GM19043 (cell line): ENCODE results near the gene PFKL.
A peak's percentile ranks its signal among the peaks of the same experiment; 100 is the strongest.

Experiments used
- ATAC-seq: cut with Tn5 transposase; IDR thresholded peaks from one replicate; pipeline ENCODE4 v1.9.1; 2021; ENCODE audit warnings: low read depth; ENCODE audit not compliant: unreplicated experiment

The PFKL gene

DNA sequence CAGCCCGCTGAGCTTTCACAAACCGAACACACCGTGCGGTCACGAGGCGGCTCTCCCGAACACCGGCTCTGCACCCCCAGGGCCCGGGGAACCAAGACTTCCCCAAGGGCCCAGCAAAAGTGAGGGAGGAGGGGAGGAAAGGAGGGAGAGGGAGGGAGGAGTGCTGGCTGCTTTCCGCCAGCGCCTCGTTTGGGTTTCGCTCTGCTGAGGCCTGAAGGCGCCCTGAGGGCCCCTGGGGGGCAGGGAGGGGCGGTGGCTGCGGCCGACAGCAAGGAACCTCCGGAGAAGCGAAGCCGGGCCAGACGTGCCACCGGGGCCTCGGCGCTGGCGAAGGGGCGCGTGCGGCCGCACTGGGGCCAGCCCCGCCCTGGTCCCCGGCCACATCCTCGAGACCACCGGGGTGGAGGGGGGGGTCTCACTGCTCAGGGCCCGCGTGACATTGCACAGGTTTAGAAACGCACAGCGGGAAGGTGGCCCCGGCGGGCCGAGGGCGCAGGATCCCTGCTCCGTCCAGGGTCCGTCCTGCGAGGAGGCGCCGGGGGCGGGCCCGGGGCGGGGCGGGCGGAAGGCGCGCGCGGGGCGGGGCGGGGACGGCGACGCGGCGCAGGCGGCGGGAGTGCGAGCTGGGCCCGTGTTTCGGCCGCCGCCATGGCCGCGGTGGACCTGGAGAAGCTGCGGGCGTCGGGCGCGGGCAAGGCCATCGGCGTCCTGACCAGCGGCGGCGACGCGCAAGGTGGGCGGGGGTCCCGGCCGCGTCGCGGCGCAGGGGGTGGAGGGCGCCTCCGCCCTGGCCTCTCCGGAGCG, at the start of gene PFKL:
Gene PFKL, plus strand, starts transcription at position 596 of the 804 bp plus-strand sequence. Its CDS starts 53 bp downstream, at position 649.
- ATAC-seq: peak; percentile 51

DNA sequence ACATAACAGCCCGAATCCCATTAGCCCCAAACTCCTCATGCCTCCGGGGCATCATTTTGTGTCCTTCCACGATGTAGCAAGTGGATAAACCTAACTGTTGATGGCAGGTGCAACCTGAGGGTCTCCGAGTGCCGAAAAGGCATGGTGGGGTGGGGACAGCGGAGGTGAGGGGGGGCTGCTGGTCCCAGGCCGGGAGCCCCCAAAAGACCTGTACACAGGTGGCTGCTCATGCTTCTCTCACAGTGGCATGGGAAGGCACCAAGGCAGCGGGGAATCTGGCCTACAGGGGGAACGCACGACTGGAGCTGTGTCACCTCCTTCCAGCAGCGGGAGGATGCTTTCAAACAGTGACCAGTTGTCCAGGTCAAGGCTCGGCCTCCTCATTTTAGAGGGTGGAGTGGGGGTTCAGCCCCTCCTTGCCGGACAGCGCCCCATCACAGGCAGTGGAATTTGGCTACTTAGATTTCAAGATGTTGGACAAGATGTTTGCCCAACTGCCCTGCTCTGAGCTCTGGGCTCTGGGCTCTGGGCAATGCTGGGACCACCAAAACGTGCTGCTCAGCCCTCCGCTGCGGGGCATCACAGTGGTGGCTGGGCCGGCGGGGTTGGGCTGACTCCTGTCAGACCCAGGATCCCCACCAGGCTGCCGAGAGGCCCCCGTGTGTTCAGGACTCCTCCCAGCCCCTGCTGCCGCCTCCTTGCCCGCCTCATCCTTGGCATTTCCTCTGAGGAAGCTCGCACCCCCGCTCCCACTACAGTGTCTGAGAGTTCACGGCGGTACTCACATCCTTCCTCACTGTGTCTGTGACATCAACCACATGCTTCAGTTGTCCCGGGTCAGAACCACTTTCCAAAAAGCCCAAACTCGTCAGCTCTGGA, 45.8 kb upstream of the PFKL start:
- ATAC-seq: no peak

DNA sequence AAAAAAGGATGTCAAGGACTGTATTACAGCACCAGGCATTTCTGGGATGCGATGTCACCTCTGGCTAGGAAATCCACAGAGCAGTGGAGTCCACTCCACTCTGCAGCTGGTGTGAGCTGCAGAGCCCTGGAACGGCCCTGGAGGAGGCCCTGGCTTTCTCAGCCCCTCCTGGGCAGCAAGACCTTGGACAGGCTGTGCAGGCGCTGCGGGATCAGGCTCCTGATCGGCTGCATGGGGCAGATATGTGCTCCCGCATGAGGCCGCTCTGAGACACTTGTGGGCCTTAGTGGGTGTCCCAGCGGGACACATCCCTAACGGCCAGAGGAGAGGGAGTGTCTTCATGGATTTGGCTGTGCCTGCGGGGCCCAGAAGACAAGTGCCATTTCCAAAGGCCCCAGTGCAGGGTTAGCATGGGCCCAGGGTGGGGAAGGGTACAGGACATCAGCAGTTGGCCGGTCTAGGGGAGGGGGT, 44.3 kb upstream of the PFKL start:
- ATAC-seq: no peak

DNA sequence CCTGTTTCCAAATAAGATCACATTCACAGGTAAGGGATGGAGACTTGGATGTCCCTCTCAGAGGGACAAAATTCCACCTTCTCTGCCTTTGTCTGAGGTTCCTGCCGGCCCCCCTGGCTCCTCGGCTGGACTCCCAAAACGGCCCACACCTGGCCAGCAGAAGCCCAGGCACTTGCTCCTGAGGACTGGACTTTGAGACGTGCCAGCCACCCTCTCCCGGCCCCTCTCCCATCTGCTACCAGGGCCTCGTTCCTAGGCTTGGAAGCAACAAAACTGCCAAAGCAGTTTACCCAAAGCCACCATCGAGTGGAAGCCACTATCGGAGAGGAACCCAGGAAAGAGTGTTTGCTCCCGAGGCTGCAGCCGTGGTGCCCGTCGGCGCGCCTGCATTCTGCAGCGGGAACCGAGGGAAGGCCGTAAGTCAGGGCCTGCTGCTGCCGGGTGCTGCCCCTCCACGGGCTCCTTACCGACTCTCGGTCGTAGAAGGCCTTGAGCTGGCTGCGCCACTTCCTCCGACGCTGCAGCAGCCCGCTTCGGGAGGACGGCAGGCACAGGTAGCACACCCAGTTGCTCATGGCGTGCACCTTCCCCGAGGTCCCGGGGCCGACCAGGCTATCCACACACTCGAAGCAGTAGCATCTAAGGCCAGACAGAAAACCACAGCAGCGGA, 41.7 kb upstream of the PFKL start:
- ATAC-seq: no peak

DNA sequence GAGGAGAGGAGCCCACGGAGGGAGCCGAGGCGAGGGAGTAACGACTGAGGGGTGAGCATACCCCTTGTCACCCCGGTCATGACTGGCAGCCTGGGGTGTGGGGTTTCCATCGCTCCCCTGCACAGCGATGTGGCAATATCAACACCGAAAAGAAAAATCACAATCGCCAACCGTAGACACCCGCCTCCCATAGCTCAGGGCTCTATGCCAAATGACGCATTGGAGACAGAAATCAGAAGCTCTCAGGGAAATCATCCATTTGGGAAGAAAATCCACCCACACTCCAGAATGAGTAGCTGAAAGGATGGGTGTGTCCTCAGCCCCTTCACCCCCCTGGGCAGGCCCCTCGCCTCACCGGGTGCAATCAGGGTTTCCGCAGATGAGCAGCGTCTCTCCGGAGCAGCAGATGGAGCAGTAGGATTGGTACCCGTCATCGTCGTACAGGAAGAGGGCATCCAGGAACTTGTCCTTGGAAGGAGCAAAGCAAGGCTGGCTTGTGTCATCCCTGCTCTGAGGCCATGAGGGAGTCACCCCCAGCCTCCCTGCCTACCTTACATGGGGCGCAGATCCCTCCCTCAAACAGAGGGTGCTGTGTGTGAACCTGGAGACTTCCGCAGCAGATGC, 40.7 kb upstream of the PFKL start:
- no peak for ATAC-seq

DNA sequence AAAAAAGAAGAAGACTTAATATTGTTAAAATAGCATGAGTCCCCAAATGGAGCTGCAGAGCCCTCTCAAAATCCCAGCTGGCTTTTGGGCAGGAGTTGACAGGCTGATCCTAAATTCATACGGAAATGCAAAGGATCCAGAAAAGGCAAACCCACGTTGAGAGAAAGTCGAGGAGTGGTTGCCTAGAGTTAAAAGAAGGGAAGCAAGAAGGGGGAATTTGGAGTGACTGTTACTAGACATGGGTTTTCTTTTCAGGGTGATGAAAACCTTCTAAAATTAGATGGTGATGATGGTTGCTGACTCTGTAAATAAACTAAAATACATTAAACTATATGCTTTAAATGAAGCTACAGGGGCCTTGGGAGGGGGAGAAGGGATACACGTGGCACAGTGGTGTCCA, 39.8 kb upstream of the PFKL start:
- ATAC-seq: no peak

DNA sequence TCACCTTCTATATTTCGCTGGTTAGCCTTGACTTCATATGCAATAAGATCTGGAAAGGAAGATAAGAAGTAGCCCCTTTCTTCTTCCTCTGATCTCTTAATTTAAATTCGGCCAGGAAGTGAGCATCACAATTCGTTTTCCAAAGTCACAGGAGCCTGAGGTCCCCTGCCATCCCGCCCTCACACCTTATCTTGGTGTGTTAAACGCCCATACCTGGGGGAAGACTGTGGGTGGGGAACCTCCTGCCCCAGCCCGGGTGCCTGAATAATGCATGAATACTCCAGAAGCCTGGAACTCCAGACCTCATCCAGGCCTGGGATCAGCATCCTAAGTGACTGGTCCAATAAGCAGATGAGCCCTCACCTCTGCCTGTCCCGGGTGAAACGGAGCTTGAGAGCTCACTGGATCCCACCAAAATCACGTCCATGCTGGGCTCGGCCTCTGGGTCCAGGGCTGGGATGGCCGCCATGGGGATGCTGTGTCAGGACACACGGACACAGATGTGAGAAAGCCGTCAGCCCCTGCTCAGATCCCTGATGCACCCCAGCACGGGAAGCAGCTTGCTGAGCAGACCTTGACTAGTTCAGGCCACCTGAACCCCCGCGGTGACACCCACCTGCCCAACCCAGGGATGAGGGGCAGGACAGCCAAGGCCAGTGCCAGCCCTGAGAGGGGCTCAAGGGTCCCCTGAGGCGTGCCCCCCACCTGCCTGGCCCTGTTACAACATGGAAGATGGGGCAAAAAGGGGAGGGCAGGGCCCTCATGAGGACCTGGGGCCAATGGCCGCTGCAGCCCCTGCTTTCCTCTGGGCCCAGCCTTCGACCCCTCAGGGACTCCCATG, 38.8 kb upstream of the PFKL start:
- no peak for ATAC-seq

DNA sequence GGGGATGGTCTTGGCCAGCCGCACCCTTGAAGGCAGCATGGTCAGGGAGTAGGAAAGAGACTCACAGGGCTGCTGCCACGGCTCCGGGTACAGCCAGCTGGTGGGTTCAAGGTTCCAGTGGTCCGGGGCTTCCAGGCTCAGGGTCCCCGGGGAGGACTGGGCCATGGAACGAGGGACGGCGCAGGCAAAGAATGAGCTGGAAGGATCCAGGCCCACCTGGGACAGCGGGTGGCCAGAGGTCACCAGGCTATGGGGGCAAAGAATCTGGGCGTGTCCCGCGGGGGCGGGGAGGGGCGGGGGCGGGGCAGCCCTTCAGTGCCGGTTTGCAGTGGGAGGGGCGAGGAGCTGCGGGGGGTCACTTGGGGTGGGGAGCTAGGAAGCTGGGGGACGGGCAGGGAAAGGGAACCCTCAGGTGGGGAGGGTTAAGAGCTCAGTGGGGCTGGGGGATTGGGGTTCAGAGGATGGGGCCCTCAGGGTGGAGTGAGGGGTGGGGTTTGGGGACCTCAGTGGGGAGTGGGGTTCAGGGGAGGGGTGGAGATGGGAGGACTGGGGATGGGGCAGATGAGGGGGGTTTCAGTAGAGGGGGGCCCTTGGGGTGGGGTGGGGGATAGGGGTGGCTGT, 38.1 kb upstream of the PFKL start, which contains the start of gene DNMT3L:
Gene DNMT3L, minus strand, starts transcription at position 223 of the 621 bp plus-strand sequence. CDS start 638 bp downstream, outside the sequence.
- no peak for ATAC-seq

DNA sequence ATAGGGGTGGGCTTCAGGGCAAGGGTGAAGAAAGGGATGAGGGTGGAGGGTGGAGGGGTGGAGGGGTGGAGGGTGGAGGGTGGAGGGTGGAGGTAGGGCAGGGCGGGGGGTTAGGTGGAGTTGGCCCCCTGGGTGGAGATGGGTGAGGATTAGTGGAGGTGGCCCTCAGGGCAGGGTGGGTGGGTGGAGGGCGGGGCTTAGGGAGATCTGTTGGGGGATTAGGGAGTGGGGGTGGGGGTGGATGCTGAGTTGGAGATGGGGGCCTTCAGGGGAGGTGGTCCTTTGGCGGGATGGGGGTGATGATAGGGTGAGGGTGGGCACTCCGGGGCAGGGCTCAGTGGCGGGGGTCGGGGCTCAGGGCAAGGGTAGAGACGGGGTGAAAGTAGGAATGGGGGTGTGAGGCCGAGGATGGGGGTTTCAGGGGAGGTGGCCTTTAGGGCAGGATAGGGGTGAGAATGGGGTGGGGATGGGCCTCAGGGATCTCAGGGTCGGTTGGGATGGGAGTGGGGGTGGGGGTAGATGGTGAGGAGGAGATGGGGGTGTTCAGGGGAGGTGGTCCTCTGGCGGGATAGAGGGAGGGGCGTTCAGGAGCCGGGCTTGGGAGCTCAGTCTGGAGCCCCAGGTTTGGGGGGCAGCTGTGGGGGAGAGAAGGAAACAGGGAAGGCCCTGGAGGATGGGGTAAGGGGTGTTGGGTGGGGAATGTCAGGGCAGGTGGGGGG, 37.4 kb upstream of the PFKL start:
- ATAC-seq: no peak

DNA sequence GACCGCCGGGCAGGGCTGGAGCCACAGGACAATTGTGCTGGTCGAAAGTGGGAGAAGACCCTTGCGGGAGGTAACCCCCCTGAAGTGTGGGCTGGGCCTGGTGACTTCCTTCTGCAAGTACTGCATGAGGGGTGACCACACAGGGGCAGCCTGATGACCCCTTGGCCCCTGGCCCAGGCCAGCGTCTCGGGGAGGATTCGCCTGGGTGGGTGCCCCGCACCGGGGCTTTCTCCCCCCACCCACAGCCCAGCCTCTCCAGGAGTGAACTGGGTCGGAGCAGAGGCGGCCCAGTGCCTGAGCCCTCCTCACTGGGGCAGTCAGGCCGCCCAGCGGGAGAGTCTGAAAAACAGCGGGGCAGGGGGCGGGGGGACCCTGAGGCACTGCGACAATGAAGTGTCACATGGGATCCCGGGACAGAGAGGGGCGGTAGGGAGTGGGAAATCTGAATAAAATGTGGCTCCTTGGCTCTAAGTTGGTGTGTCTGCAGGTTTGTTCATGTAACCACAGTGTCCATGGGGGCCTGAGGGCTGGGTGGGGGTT, 36.6 kb upstream of the PFKL start:
- ATAC-seq: no peak

DNA sequence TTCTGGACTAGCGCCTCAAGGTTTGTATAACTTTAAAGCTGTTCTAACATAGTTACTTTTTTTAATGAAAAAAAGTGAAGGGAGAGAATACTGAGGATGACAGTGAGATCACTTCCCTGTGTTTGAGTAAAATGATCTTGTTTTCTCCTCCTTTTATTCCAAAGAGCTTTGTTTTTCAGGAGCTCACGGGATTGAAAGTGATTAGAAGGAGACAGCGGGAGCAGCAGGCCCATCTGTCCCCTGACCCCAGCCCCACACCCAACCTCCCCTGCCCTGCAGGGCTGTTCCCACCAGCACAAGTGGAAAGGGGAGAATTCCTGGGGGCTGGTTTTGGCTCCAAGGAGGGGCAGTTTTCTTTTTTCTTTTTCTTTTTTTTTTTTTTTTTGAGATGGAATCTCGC, 36.1 kb upstream of the PFKL start:
- ATAC-seq: no peak

DNA sequence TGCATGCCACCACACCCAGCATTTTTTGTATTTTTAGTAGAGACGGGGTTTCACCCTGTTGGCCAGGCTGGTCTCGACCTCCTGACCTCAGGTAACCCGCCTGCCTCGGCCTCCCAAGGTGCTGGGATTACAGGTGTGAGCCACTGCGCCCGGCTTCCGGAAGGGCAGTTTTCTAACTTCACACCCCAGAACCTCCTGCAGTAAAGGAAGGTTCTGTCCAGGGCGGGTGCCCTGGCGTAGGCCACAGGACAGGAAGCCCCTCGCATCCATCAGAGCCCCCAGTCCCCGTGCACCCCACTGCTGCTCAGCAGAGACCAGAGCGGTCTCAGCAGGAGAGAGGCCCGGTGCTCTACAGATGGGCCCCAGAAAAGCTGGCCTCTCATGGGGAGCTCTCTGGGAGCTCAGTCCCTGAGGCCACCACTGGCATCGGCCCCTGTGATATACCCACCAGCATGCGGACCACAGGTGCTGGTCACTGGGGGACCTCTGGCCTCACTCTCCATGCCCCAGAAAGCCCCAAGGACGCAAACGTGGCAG, 34.1 kb upstream of the PFKL start:
- ATAC-seq: no peak

DNA sequence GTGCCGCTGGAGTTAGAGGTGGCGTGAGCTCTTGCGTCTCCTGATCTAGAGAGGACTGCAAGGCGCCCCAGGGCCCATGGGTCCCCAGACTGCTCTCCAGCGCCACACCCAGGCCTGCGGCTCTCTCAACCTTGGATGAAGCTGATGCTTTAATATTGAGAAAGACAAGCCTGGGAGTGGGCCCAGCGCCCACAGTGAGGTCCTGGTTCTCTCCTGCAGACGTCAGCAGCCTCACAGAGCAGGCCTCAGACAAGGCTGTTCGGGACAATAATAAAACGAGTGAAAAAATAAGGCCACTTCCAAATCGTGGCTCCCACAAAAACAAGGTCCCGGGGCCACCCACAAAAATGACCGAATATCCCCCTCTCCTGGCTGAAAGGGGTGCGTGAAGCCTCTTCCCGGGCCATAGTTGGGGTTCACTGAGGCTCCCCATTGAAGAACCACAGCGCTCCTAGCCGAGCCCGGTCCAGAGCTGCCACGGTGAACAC, 32.2 kb upstream of the PFKL start:
- ATAC-seq: no peak

DNA sequence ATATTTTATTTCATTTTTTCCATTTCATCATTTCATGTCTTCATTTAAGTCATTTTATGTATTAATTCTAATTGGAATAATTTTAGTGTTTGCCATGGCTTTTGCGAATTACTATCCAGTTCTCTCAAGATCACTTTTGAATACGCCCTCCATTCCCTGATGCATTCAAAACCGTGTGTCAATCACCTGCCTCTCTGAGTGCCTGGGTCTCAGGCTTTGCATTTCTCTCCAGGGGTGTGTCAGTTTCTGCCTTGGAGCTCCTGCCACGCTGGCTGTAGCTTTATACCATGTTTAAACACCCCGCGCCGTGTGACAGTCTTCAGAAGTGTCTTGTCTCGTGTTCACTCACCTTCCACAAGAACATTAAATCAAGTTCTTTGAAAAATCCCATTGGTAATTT, 30.8 kb upstream of the PFKL start:
- ATAC-seq: no peak

DNA sequence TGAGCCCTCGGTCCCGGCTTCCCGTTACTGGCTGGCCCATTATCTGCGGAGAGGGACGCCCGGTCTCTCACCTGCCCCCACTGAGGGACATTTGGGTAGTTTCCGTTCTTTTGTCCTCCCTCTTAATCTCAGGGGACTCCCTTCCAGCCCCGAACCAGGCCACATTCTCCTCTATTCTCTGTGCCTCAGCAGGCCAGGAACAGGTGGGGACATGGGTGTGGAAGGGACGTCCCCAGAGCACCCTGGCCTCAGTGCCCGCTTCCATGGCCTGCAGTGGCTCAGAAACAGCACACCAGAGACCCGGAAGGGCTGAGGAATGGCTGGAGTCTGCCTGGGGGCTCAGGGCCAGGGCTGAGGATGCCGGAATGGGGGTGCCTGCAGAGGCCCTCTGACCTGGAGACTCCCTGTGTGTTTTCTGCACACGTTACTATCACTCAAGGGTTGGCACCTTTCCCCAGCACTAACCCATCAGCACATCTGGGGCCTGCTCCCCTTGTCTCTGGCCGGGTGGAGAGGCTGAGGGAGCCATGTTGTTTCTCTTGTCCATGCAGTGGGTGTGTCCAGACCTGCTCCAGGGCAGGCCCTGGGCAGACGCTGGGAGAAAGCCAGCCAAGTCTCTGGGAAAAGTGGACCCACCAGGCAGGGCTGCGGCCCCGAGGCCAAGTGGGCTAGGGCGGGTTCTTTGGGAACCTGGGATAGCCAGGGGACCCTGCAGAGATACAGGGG, 28.1 kb upstream of the PFKL start:
- no peak for ATAC-seq

DNA sequence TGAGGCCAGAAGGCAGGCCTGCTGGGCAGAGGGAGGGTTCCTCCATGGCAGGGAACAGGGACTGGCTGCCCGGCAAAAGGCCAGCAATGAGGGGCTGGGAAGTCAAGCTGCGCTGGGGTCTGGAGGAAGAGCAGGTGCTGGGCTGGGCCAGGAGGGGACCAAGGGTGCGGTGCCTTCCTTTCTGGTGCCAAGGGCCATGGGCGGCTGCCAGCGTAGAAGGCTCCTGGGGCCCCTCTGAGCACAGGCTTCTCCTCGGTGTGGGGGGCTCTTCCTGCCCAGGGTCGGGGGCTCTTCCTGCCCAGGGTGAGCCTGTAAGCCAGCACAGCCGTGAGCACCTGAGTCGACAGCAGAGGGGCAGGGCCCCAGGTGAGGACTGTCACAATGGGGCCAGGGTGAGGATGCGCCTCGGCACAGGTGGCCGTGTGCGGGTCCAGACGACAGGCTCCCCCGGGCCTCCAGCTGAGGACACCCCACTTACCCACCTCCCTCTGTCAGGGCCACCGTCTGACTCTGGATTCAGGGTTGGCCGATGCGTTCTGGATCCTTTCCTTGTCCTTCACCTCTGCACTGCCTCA, 27.5 kb upstream of the PFKL start:
- ATAC-seq: no peak

DNA sequence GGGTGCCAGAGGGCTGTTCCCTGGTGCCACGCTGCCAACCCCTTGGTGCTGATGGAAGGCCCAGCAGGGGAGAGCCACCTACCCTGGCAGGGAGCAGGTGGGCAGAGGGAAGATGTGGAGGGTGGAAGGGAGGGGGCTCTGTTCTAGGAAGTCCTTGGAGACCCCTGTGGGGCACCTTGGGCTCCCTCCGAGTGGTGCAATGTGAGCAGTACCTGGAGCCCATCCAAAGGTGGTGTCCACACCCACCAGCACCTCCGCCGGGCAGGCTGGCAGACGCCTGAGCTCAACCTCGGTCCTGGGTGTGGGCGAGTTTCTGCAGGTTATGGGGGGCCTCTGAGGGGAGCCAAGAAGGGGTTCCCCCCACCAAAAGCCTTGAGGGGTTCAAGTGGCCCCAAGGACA, 26.8 kb upstream of the PFKL start:
- no peak for ATAC-seq
